B cell (primary cell): ENCODE data around the gene SPDYC. TPM values are rescaled to one million over a fixed set of nuclear protein-coding genes. Genes with fewer than 3 reads are reported as not detected.
A peak's percentile ranks its signal among the peaks of the same experiment; 100 is the strongest.

ENCODE experiments used
- ATAC-seq: fragments of 200-7000 bp; cut with Tn5 transposase; one replicate; pipeline ENCODE4 v1.10.0; 2021; ENCODE audit warnings: low read depth, mild to moderate bottlenecking, moderate number of reproducible peaks, moderate library complexity
- CTCF ChIA-PET: fragments of 350-600 bp; sonication (Branson Sonifier 250); formaldehyde crosslinking; loops from one replicate; lab custom pipeline; 2021; ENCODE audit warnings: antibody characterized with exemption, inconsistent platforms; lab: Charles Lee
- POLR2A ChIA-PET: fragments of 350-600 bp; sonication (Branson Sonifier 250); formaldehyde crosslinking; loops from one replicate; lab custom pipeline; 2021; ENCODE audit warnings: antibody characterized with exemption; lab: Charles Lee
- DNase-seq: peaks from one replicate; pipeline ENCODE4 v3.0.0; 2013
- H2AFZ ChIP-seq: 2 replicates; pipeline ENCODE4 v1.6.1; 2012; ENCODE audit warnings: mild to moderate bottlenecking, low read depth, low read length; ENCODE audit not compliant: insufficient read depth, poor library complexity, severe bottlenecking
- H3K27ac ChIP-seq, 2 donors: 1 replicate in 1 of 2; 2 replicates in 1 of 2; pipeline ENCODE4 v1.5.1; 2012 to 2013; ENCODE audit warnings: low read length in 2 of 2, mild to moderate bottlenecking in 2 of 2, moderate library complexity in 1 of 2
- H3K27me3 ChIP-seq, 4 experiments: fragments of 200-600 bp in 1 of 4; sonication (generic) in 1 of 4; replicated peaks in 1 of 4; 1 replicate in 2 of 4; 2 replicates in 2 of 4; pipeline versions ENCODE4 v1.6.1 to v1.7.0; 2013 to 2016; ENCODE audit warnings: low read length in 3 of 4, mild to moderate bottlenecking in 2 of 4, mixed read lengths in 1 of 4, moderate library complexity in 1 of 4; ENCODE audit not compliant: insufficient read depth in 4 of 4, control insufficient read depth in 3 of 4; ENCODE audit errors: control extremely low read depth in 1 of 4
- H3K36me3 ChIP-seq, 2 experiments: replicated peaks in 1 of 2; 1 replicate in 1 of 2; 2 replicates in 1 of 2; pipeline versions ENCODE4 v1.6.1 to v1.7.1; 2013; ENCODE audit warnings: low read length in 1 of 2; ENCODE audit not compliant: insufficient read depth in 2 of 2, control insufficient read depth in 1 of 2; ENCODE audit errors: control extremely low read depth in 1 of 2, extremely low read depth in 1 of 2
- H3K4me1 ChIP-seq, 2 donors: fragments of 200-600 bp in 1 of 2; sonication (generic) in 1 of 2; 1 replicate in 1 of 2; 2 replicates in 1 of 2; pipeline versions ENCODE4 v1.5.1 to v1.6.1; 2013 to 2017; ENCODE audit warnings: low read length in 2 of 2; ENCODE audit not compliant: control insufficient read depth in 2 of 2, insufficient read depth in 2 of 2
- H3K4me2 ChIP-seq: replicated peaks from 2 replicates; pipeline ENCODE3; 2012; ENCODE audit warnings: mild to moderate bottlenecking, low read depth, low read length; ENCODE audit not compliant: poor library complexity, severe bottlenecking
- H3K4me3 ChIP-seq, 5 experiments: fragments of 200-600 bp in 1 of 5; sonication (generic) in 1 of 5; 1 replicate in 3 of 5; 2 replicates in 2 of 5; pipeline versions ENCODE4 v1.5.1 to v1.7.0; 2011 to 2016; ENCODE audit warnings: low read length in 4 of 5, mild to moderate bottlenecking in 4 of 5, low read depth in 2 of 5, control low read depth in 1 of 5, moderate library complexity in 1 of 5; ENCODE audit not compliant: insufficient read depth in 1 of 5; ENCODE audit errors: control extremely low read depth in 1 of 5, extremely low read depth in 1 of 5
- H3K79me2 ChIP-seq: fragments of 200-600 bp; sonication (generic); one replicate; pipeline ENCODE4 v1.6.0; 2016; ENCODE audit warnings: low read length; ENCODE audit not compliant: control insufficient read depth, insufficient read depth
- H3K9ac ChIP-seq: fragments of 200-600 bp; sonication (generic); 2 replicates; pipeline ENCODE4 v1.6.1; 2017; ENCODE audit warnings: mild to moderate bottlenecking, low read length, moderate library complexity
- H3K9me3 ChIP-seq, 3 donors: one replicate each; pipeline versions ENCODE4 v1.6.1 to v1.7.1; 2013; ENCODE audit warnings: low read length in 2 of 3; ENCODE audit not compliant: control insufficient read depth in 2 of 3, insufficient read depth in 1 of 3; ENCODE audit errors: control extremely low read depth in 1 of 3
- H4K20me1 ChIP-seq: 2 replicates; pipeline ENCODE4 v1.6.0; 2012; ENCODE audit warnings: mild to moderate bottlenecking, low read length; ENCODE audit not compliant: insufficient read depth, control insufficient read depth, poor library complexity, severe bottlenecking
- H3K27ac Mint-ChIP-seq: one replicate; pipeline ENCODE4 v1.8.0; 2021; ENCODE audit warnings: mixed read lengths
- H3K27me3 Mint-ChIP-seq: one replicate; pipeline ENCODE4 v1.8.0; 2021; ENCODE audit warnings: mixed read lengths
- H3K4me1 Mint-ChIP-seq: one replicate; pipeline ENCODE4 v1.8.0; 2021; ENCODE audit warnings: mixed read lengths
- H3K4me3 Mint-ChIP-seq: one replicate; pipeline ENCODE4 v1.8.0; 2021; ENCODE audit warnings: mixed read lengths
- H3K9me3 Mint-ChIP-seq: one replicate; pipeline ENCODE4 v1.8.0; 2022; ENCODE audit warnings: mixed read lengths; ENCODE audit not compliant: insufficient read depth
- EZH2 ChIP-seq: IDR thresholded peaks from 2 replicates; pipeline ENCODE4 v1.6.1; 2012; ENCODE audit warnings: borderline replicate concordance, low read depth, mild to moderate bottlenecking, moderate library complexity, low read length; ENCODE audit not compliant: insufficient read depth, poor library complexity, severe bottlenecking
- WGBS: methylation state at CpG from one replicate; pipeline ENCODE4 v1.1.5; 2013; ENCODE audit warnings: missing lambda C conversion rate; ENCODE audit not compliant: insufficient coverage; 5-methylcytosine and 5-hydroxymethylcytosine counted together
- intact Hi-C: fragments of 100-400 bp; cut with micrococcal nuclease; formaldehyde crosslinking; loops from one replicate; pipeline ENCODE4 v1.10.0; 2022
- polyA plus RNA-seq: library from polyadenylated mRNA; depleted of rRNA; stranded (reverse); fragments of >200 nt; gene quantifications from 2 replicates; pipeline ENCODE4 v1.2.3, GENCODE V29; 2012
- total RNA-seq, 2 donors: library from RNA; stranded (reverse); fragments of 120-200 nt in 1 of 2; gene quantifications; 1 replicate in 1 of 2; 2 replicates in 1 of 2; pipeline versions ENCODE4 v1.2.3 to v1.2.4, GENCODE V29; 2013 to 2022
- TF ChIP-seq, protein P1 (sequence below): fragments of 200-600 bp; IDR thresholded peaks from one replicate; pipeline ENCODE4 v1.8.0; 2022; ENCODE audit warnings: antibody characterized with exemption, mild to moderate bottlenecking

SPDYC gene
- total and polyA plus RNA-seq, 2 donors (not counting 1 experiment from before 2014, with no cell fraction given): not detected

DNA sequence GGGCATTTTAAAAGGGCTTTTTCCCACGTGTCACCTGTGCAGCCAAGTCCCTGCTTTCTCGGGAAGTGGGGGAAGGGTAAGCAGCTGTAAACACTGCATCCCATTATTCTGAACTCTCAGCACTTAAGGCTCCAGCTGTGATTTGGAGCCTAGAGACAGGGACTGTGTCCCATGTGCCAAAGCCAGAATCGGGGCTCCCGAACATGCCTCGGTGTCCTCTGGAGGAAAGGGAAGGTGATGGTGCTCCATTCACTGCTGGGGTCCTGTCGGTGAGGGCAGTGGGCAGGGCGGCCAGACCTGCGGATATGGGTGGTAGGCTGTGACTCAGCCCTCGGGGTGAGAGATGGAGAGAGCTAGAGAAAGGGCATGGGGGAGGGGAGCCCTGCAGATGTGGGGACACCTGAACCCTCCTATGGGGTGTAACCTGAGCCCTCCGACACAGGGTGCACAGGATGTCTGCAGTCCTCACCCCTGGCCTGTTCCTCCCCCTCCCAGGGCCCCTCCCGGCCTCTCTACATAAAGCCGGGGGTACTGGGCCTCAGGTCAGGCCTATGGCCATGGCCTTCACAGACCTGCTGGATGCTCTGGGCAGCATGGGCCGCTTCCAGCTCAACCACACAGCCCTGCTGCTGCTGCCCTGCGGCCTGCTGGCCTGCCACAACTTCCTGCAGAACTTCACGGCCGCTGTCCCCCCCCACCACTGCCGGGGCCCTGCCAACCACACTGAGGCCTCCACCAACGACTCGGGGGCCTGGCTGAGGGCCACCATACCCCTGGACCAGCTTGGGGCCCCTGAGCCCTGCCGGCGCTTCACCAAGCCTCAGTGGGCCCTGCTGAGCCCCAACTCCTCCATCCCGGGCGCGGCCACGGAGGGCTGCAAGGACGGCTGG lies 43.5 kb downstream of the SPDYC start:
- peak overlapping the region; percentile 64 for H3K4me2 ChIP-seq
- CTCF ChIA-PET: no interaction called here

More for the DNA sequence above, 43.5 kb downstream of the SPDYC start:
- Mint-ChIP-seq H3K27ac (peak overlapping the region; percentile 71), H3K4me3 (no peak overlapping the region), H3K4me1 (peaks cover 7% of the 10 kb centered on the region), H3K27me3 (no peaks in the 10 kb centered on the region), H3K9me3 (no peaks in the 10 kb centered on the region)
- Histone ChIP-seq H3K4me3 (peak overlapping the region in 1 of 5 experiments; percentile 9), H2AFZ (peak overlapping the region; percentile 44), H3K36me3 (peaks cover 0 to 34% of the 10 kb centered on the region in 2 experiments), H4K20me1 (no peaks in the 10 kb centered on the region), H3K27me3 (no peaks in the 10 kb centered on the region), H3K27ac (no peak overlapping the region), H3K9me3 (no peaks in the 10 kb centered on the region), H3K4me1 (peaks cover 8 to 13% of the 10 kb centered on the region in 2 donors), H3K79me2 (no peaks in the 10 kb centered on the region), H3K9ac (peak overlapping the region; percentile 22)
- POLR2A ChIA-PET: no interaction called here
- intact Hi-C loops: no loop called here
- no peak for ATAC-seq
- no peak for TF ChIP-seq EZH2
- TF ChIP-seq, protein P1, sequence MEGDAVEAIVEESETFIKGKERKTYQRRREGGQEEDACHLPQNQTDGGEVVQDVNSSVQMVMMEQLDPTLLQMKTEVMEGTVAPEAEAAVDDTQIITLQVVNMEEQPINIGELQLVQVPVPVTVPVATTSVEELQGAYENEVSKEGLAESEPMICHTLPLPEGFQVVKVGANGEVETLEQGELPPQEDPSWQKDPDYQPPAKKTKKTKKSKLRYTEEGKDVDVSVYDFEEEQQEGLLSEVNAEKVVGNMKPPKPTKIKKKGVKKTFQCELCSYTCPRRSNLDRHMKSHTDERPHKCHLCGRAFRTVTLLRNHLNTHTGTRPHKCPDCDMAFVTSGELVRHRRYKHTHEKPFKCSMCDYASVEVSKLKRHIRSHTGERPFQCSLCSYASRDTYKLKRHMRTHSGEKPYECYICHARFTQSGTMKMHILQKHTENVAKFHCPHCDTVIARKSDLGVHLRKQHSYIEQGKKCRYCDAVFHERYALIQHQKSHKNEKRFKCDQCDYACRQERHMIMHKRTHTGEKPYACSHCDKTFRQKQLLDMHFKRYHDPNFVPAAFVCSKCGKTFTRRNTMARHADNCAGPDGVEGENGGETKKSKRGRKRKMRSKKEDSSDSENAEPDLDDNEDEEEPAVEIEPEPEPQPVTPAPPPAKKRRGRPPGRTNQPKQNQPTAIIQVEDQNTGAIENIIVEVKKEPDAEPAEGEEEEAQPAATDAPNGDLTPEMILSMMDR: no peak
- peak; percentile 26 for DNase-seq
- 26% methylated on average over 23 of the region's 26 CpGs for WGBS
